ENCODE data around the gene CEP170B.
"Not testable (repeated sequence)": the region's sequence is repeated elsewhere in the genome, so short reads cannot be mapped to it uniquely, and the experiment has no call there.

The CEP170B gene

DNA sequence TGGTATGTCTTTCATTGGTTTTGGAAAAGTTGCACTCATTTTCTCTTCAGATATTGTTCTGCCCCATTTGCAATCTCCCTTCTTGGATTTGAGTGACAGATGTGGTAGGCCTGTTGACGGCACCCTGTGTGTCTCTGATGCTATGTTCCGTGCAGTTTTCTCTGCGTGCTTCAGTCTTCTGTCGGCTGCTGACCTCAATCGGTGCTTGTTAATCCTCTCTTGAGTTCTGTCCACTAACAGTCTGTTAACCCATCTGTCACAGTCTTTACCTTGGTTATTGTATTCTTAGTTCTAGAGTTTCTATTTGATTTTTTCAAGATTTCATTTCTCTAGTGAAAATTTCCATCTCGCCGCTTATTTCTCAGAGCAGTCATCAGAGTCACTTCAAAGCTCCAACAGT is 38.9 kb downstream of the CEP170B start:
- Histone ChIP-seq H3K9me3 (ENCODE audit: insufficient read depth, low read length) (peaks cover 17% of the 10 kb centered on the region; the same call in 1 of the 2 replicates), H3K4me1 (ENCODE audit: insufficient read depth, insufficient read length) (no peaks in the 10 kb centered on the region), H3K36me3 (ENCODE audit: insufficient read depth, insufficient read length, low read length) (no peaks in the 10 kb centered on the region), H3K4me3 (ENCODE audit: insufficient read length, low read depth) (no peak overlapping the region), H3K9ac (ENCODE audit: insufficient read length, low read depth) (no peak overlapping the region), H3K27me3 (ENCODE audit: insufficient read depth, insufficient read length) (peaks cover 56% of the 10 kb centered on the region)
- no peak for DNase-seq (ENCODE audit: low read depth, low spot score)
- TF ChIP-seq ZNF274 (IDR thresholded peaks at IDR 0.05; ENCODE audit: low read depth, low read length), result no peak
- no peak for TF ChIP-seq SUZ12 (IDR thresholded peaks at IDR 0.05; ENCODE audit: extremely low read depth, insufficient read depth, insufficient read length)

DNA sequence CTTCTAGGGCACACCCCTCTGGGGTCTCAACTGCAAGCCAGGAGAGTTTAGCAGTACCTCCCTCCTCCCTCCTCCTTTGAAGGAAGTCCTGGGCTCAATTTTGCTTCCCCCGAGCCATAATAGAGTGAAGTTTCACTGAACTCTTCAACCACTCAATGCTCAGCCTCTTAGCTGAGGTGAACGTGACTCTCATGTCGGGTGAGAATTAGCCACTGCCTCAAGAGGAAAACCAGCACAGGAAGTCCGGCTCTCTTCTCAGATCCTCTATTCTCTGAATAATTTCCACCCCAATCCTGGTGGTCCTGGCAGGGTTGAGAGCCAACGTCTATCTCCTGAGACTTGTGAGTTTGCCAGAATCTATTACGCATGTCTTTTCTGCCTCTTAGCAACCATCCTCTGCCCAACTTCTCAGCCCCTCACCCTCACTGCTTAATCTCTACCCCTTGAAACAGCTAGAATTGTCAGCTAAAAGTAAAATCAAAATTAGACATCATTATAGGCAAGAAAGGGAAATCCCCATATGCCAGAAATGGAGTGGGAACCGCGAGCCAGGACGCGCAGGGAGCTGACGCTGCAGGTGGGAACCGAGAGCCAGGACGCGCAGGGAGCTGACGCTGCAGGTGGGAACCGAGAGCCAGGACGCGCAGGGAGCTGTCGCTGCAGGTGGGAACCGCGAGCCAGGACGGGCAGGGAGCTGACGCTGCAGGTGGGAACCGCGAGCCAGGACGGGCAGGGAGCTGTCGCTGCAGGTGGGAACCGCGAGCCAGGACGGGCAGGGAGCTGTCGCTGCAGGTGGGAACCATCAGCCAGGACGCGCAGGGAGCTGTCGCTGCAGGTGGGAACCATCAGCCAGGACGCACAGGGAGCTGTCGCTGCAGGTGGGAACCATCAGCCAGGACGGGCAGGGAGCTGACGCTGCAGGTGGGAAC is 39.8 kb downstream of the CEP170B start:
- H3K27me3 ChIP-seq (ENCODE audit: insufficient read depth, insufficient read length), result peaks cover 58% of the 10 kb centered on the region
- DNase-seq (ENCODE audit: low read depth, low spot score); H3K4me3 ChIP-seq (ENCODE audit: insufficient read length, low read depth); H3K4me1 ChIP-seq (ENCODE audit: insufficient read depth, insufficient read length); H3K36me3 ChIP-seq (ENCODE audit: insufficient read depth, insufficient read length, low read length); H3K9ac ChIP-seq (ENCODE audit: insufficient read length, low read depth): not testable (repeated sequence)
- H3K9me3 ChIP-seq (ENCODE audit: insufficient read depth, low read length), result peaks cover 17% of the 10 kb centered on the region; the same call in 1 of the 2 replicates

DNA sequence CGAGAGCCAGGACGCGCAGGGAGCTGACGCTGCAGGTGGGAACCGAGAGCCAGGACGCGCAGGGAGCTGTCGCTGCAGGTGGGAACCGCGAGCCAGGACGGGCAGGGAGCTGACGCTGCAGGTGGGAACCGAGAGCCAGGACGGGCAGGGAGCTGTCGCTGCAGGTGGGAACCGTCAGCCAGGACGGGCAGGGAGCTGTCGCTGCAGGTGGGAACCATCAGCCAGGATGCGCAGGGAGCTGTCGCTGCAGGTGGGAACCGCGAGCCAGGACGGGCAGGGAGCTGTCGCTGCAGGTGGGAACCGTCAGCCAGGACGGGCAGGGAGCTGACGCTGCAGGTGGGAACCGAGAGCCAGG is 40.5 kb downstream of the CEP170B start:
- not testable (repeated sequence) for H3K9ac ChIP-seq (ENCODE audit: insufficient read length, low read depth); H3K4me3 ChIP-seq (ENCODE audit: insufficient read length, low read depth); H3K4me1 ChIP-seq (ENCODE audit: insufficient read depth, insufficient read length); DNase-seq (ENCODE audit: low read depth, low spot score); H3K36me3 ChIP-seq (ENCODE audit: insufficient read depth, insufficient read length, low read length)
- H3K9me3 ChIP-seq (ENCODE audit: insufficient read depth, low read length), result peaks cover 17% of the 10 kb centered on the region; the same call in 1 of the 2 replicates
- peaks cover 58% of the 10 kb centered on the region for H3K27me3 ChIP-seq (ENCODE audit: insufficient read depth, insufficient read length)

DNA sequence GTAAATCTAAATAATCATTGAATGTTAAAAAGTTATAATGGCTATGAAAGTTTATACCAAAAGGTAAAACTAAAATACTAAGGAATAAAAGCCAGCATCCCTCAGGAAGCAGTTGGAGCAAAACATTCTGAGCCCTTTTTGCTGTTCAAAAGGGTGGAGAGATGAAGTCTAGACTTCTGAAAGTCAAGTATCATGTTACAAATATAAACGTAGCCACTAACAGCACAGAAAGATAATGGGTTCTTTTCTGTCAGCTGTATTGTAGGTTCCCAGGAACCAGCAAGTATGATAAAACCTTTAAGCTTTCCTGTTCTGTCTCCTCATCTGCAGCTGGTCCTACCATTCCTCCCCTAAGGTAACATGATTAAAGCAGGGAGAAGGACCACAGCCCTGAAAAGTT is 43.2 kb downstream of the CEP170B start:
- peaks cover 55% of the 10 kb centered on the region for H3K27me3 ChIP-seq (ENCODE audit: insufficient read depth, insufficient read length)
- H3K9me3 ChIP-seq (ENCODE audit: insufficient read depth, low read length), result peaks cover 30% of the 10 kb centered on the region
- H3K9ac ChIP-seq (ENCODE audit: insufficient read length, low read depth), result no peak overlapping the region
- TF ChIP-seq ZNF274 (IDR thresholded peaks at IDR 0.05; ENCODE audit: low read depth, low read length) (no peak), SUZ12 (IDR thresholded peaks at IDR 0.05; ENCODE audit: extremely low read depth, insufficient read depth, insufficient read length) (no peak), YY1 (IDR thresholded peaks at IDR 0.05; ENCODE audit: insufficient read depth, insufficient read length) (no peak)
- no peaks in the 10 kb centered on the region for H3K4me1 ChIP-seq (ENCODE audit: insufficient read depth, insufficient read length)
- no peak for DNase-seq (ENCODE audit: low read depth, low spot score)
- H3K4me3 ChIP-seq (ENCODE audit: insufficient read length, low read depth), result no peak overlapping the region
- H3K36me3 ChIP-seq (ENCODE audit: insufficient read depth, insufficient read length, low read length), result no peaks in the 10 kb centered on the region

DNA sequence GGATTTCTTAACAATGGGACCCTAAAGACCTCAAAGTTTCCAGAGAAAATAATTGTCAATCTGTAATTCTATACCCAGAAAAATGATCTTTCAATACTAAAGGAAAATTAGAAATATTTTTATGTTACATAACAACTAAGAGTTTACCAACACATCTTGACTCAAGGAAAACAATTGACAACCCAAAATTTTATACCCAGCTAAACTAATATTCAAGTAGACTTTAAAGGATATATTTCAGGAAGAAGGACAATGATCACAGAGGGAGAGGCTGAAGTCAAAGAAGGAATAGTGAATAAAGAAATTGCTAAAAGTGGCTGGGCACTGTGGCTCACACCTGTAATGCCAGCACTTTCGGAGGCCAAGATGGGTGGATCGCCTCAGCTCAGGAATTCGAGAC is 47.0 kb downstream of the CEP170B start:
- Histone ChIP-seq H3K36me3 (ENCODE audit: insufficient read depth, insufficient read length, low read length) (no peaks in the 10 kb centered on the region), H3K9me3 (ENCODE audit: insufficient read depth, low read length) (peaks cover 22% of the 10 kb centered on the region), H3K4me1 (ENCODE audit: insufficient read depth, insufficient read length) (no peaks in the 10 kb centered on the region), H3K4me3 (ENCODE audit: insufficient read length, low read depth) (no peak overlapping the region), H3K27me3 (ENCODE audit: insufficient read depth, insufficient read length) (peaks cover 21% of the 10 kb centered on the region), H3K9ac (ENCODE audit: insufficient read length, low read depth) (no peak overlapping the region)
- TF ChIP-seq YY1 (IDR thresholded peaks at IDR 0.05; ENCODE audit: insufficient read depth, insufficient read length), result no peak
- TF ChIP-seq SUZ12 (IDR thresholded peaks at IDR 0.05; ENCODE audit: extremely low read depth, insufficient read depth, insufficient read length), result no peak
- TF ChIP-seq ZNF274 (IDR thresholded peaks at IDR 0.05; ENCODE audit: low read depth, low read length), result no peak
- DNase-seq (ENCODE audit: low read depth, low spot score), result no peak

DNA sequence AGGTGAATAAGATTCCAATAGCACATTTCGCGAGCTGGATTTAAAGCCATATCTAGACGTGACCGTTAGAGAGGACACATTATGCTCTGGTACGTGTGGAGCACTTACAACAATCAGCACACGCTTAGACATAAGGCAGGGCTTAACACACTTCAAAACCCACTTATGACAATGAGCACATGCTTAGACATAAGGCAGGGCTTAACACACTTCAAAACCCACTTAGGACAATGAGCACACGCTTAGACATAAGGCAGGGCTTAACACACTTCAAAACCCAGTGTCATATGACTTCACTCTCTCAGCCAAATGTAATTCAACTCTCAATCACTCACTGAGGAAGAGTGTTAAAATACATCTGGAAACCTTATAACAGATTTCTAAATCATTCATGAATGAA is 48.4 kb downstream of the CEP170B start:
- H3K27me3 ChIP-seq (ENCODE audit: insufficient read depth, insufficient read length), result peaks cover 8% of the 10 kb centered on the region
- H3K9ac ChIP-seq (ENCODE audit: insufficient read length, low read depth), result no peak overlapping the region

DNA sequence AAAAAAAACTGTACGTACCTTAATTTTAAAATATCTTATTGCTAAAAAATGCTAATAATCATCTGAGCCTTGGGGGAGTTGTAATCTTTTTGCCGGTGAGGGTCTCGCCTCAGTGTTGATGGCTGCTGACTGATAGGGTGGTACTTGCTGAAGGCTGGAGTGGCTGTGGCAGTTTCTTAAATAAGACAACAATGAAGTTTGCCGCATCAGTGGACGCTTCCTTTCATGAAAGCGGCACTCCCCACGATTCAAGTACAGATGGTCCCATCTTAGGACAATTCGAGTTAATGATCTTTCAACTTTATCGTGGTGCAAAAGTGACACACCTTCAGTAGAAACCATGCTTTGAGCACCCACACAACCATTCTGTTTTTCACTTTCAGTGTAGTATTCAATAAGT is 52.0 kb downstream of the CEP170B start:
- no peaks in the 10 kb centered on the region for H3K36me3 ChIP-seq (ENCODE audit: insufficient read depth, insufficient read length, low read length)
- no peaks in the 10 kb centered on the region for H3K27me3 ChIP-seq (ENCODE audit: insufficient read depth, insufficient read length)
- no peak for DNase-seq (ENCODE audit: low read depth, low spot score)
- peaks cover 3% of the 10 kb centered on the region for H3K9me3 ChIP-seq (ENCODE audit: insufficient read depth, low read length)
- H3K4me3 ChIP-seq (ENCODE audit: insufficient read length, low read depth), result no peak overlapping the region
- no peak for TF ChIP-seq SUZ12 (IDR thresholded peaks at IDR 0.05; ENCODE audit: extremely low read depth, insufficient read depth, insufficient read length)
- no peak for TF ChIP-seq YY1 (IDR thresholded peaks at IDR 0.05; ENCODE audit: insufficient read depth, insufficient read length)
- no peak for TF ChIP-seq ZNF274 (IDR thresholded peaks at IDR 0.05; ENCODE audit: low read depth, low read length)
- H3K9ac ChIP-seq (ENCODE audit: insufficient read length, low read depth), result no peak overlapping the region
- no peaks in the 10 kb centered on the region for H3K4me1 ChIP-seq (ENCODE audit: insufficient read depth, insufficient read length)

More for the DNA sequence above, 48.4 kb downstream of the CEP170B start:
- Histone ChIP-seq H3K4me3 (ENCODE audit: insufficient read length, low read depth) (no peak overlapping the region), H3K9me3 (ENCODE audit: insufficient read depth, low read length) (peaks cover 13% of the 10 kb centered on the region), H3K4me1 (ENCODE audit: insufficient read depth, insufficient read length) (no peaks in the 10 kb centered on the region), H3K36me3 (ENCODE audit: insufficient read depth, insufficient read length, low read length) (no peaks in the 10 kb centered on the region)
- no peak for DNase-seq (ENCODE audit: low read depth, low spot score)
- TF ChIP-seq ZNF274 (IDR thresholded peaks at IDR 0.05; ENCODE audit: low read depth, low read length), result no peak
- no peak for TF ChIP-seq YY1 (IDR thresholded peaks at IDR 0.05; ENCODE audit: insufficient read depth, insufficient read length)
- TF ChIP-seq SUZ12 (IDR thresholded peaks at IDR 0.05; ENCODE audit: extremely low read depth, insufficient read depth, insufficient read length), result no peak
